ENCODE measurements around the gene CLMN.
"Not testable (repeated sequence)": the region's sequence is repeated elsewhere in the genome, so short reads cannot be mapped to it uniquely, and the experiment has no call there.

CLMN gene

DNA sequence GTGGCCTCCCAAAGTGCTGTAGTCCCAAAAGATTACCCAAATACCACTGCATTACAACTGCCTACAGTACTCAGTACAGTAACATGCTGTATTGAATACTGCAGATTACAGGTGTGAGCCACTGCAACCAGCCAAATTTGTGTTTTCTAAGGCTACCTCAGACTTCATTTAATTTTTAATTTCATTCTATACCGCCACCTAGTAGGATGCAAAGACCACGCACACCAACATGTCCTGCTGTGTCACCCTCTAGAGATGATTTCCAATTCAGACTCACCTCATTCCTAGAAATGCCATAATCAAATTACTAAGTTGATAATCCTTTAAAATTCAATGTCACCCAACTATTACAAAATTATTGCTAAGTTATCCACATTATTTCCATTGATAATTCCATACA, 177.5 kb downstream of the CLMN start:
- DNase-seq (ENCODE audit: low read depth in 3 of 3, low spot score in 1 of 3), result no peak

DNA sequence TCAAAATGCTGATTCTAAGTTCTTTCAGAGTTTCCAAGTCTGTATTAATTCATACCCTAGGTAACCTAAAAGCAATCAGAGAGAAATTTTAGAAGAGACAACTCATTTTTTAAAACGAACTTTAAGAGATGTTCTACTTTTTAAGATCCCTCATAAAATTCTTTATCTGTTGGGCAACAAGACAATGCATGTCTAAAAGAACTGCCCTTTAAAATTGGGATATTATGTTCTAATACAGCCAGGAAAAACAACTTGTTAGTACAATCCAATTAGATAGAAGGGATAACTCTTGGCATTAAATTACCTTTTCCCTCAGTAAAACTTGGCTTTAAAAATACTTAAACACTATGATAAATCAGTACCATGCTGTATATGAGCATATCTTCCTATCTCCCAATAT, 178.0 kb downstream of the CLMN start:
- DNase-seq (ENCODE audit: low read depth in 3 of 3, low spot score in 1 of 3), result no peak

GRCh38 chr14:95140060-95140858, 179.4 kb downstream of the CLMN start:
- no peak for DNase-seq (ENCODE audit: low read depth in 3 of 3, low spot score in 1 of 3)

DNA sequence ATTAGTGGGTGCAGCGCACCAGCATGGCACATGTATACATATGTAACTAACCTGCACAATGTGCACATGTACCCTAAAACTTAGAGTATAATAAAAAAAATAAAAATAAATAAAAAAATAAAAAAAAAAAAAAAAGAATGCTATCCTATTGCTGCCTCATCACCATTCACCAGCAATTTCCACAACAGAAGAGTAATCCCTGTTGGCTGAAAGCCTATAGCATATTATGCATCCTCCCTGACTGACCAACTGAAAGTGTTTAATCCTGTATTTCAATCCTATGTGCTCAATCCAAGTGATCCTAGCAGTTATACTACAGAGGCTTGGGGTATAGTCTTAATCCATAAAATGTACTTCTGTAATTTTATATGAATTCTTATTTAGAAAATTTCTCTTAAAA, 180.8 kb downstream of the CLMN start:
- no peak for DNase-seq (ENCODE audit: low read depth in 3 of 3, low spot score in 1 of 3)

- not testable (repeated sequence) for DNase-seq (ENCODE audit: low read depth in 3 of 3, low spot score in 1 of 3)
Observed at GRCh38 chr14:95138455-95138854, 181.3 kb downstream of the CLMN start.

DNA sequence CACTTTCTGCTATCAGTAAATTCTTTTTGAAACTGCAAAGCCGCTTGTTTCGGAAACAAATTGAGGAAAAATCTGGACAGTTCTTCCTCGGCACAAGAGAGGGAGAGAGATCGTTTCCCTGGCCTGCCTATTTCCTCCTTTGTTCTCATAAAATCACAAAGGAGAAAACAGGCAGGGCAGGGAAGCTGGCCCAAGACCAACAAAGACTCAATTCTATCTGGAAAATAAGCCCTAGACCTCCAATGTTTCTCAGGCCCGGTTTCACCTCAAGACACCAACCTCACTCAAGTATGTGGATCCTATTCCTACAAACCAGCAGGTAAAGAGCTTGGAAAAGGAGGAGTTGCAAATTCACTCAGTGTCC, 181.9 kb downstream of the CLMN start:
- DNase-seq (ENCODE audit: low read depth in 3 of 3, low spot score in 1 of 3), result no peak

- DNase-seq (ENCODE audit: low read depth in 3 of 3, low spot score in 1 of 3), result no peak
Observed at GRCh38 chr14:95137164-95137803, 182.4 kb downstream of the CLMN start.

- no peak for DNase-seq (ENCODE audit: low read depth in 3 of 3, low spot score in 1 of 3)
Observed at GRCh38 chr14:95136631-95137030, 183.1 kb downstream of the CLMN start.

- DNase-seq (ENCODE audit: low read depth in 3 of 3, low spot score in 1 of 3), result no peak
Observed at GRCh38 chr14:95134304-95134933, 185.3 kb downstream of the CLMN start.

GRCh38 chr14:95133282-95133681, 186.4 kb downstream of the CLMN start:
- no peak for DNase-seq (ENCODE audit: low read depth in 3 of 3, low spot score in 1 of 3)

- no peak for DNase-seq (ENCODE audit: low read depth in 3 of 3, low spot score in 1 of 3)
Observed at GRCh38 chr14:95132760-95133159, 186.9 kb downstream of the CLMN start.

All from stimulated activated CD4-positive, alpha-beta T cell treated with anti-CD3 and anti-CD28 coated beads, TNF-alpha, amount 100 ng/mL, for 1 hour (primary cell).